Stimulated activated effector memory CD8-positive, alpha-beta T cell treated with anti-CD3 and anti-CD28 coated beads, Interleukin-12 subunit alpha, Interleukin-12 subunit beta, amount 100 ng/mL, for 72 hours (primary cell): ENCODE measurements around the gene FTCD.
A peak's percentile ranks its signal among the peaks of the same experiment; 100 is the strongest.
"Not testable (repeated sequence)": the region's sequence is repeated elsewhere in the genome, so short reads cannot be mapped to it uniquely, and the experiment has no call there.

Source experiments
- ATAC-seq: fragments of 150-1000 bp; cut with Tn5 transposase; 2 replicates; pipeline ENCODE4 v1.10.0; 2021
- DNase-seq, 2 donors: peaks; one replicate each; pipeline ENCODE4 v3.0.0; 2021 to 2022; ENCODE audit warnings: low spot score in 2 of 2
- H3K27ac Mint-ChIP-seq: one replicate; pipeline ENCODE4 v1.8.0; 2022; ENCODE audit warnings: mild to moderate bottlenecking, mixed read lengths
- H3K36me3 Mint-ChIP-seq: one replicate; pipeline ENCODE4 v1.8.0; 2022; ENCODE audit warnings: mild to moderate bottlenecking, mixed read lengths
- H3K4me1 Mint-ChIP-seq: one replicate; pipeline ENCODE4 v1.8.0; 2022; ENCODE audit warnings: mixed read lengths
- H3K4me3 Mint-ChIP-seq: one replicate; pipeline ENCODE4 v1.8.0; 2022; ENCODE audit warnings: mild to moderate bottlenecking, mixed read lengths
- H3K9me3 Mint-ChIP-seq: one replicate; pipeline ENCODE4 v1.8.0; 2022; ENCODE audit warnings: mixed read lengths

FTCD gene

DNA sequence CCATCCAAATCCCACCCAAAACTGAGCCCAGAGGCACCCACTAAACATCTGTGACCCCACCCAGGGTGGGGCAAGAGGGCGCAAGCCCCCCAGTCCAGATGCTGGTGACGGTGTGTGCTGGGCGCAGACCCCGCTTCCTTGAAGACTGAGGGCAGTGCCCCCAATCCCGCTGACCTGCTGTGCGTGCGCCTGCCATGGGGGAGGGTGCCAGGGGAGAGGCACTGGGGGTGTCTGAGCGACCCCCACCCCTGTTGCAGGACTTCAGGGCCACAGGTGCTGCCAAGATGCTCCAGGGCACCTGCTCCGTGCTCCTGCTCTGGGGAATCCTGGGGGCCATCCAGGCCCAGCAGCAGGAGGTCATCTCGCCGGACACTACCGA, 44.2 kb downstream of the FTCD start:
- DNase-seq = no peak
- Mint-ChIP-seq H3K27ac (no peak overlapping the region), H3K9me3 (peaks cover 9% of the 10 kb centered on the region), H3K36me3 (no peaks in the 10 kb centered on the region), H3K4me1 (no peaks in the 10 kb centered on the region), H3K4me3 (no peak overlapping the region)
- no peak for ATAC-seq

DNA sequence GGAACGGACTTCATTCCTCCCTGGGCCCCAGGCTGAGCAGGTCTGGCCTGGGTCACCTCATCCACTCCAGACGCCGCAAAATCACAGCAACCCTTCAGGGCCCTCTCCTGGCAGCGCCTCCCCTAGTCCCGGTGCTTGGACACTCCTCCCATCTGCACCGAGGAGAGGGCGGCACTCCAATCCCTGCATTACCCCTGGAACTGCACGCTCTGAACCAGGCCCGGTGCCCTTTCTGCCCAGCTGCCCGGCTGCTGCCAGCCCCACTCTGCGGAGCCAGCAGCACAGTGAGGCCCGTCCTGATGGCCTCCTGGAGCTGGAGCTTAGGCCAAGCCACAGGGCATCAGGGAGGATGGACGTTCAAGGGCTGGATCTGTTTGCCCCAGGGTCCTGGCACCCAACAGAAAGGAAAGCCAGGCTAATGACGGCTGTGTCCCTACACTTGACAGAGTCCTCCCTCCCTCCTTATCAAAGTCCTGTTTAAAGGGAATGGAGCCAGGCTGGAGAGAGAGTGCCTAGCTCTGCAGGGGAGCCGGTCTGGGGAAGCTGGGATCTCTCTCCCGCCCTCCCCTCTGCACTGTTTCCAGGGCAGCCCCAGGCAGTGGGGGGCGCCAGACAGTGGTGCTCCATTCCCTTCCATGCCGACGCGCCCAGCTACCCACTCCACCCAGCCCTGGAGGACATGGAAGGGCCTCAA, 44.7 kb downstream of the FTCD start:
- no peaks in the 10 kb centered on the region for H3K36me3 Mint-ChIP-seq
- H3K4me3 Mint-ChIP-seq = no peak overlapping the region
- no peak for ATAC-seq
- peak in 1 of 2 donors; percentile 37 for DNase-seq
- peaks cover 9% of the 10 kb centered on the region for H3K9me3 Mint-ChIP-seq
- H3K27ac Mint-ChIP-seq = no peak overlapping the region
- no peaks in the 10 kb centered on the region for H3K4me1 Mint-ChIP-seq

DNA sequence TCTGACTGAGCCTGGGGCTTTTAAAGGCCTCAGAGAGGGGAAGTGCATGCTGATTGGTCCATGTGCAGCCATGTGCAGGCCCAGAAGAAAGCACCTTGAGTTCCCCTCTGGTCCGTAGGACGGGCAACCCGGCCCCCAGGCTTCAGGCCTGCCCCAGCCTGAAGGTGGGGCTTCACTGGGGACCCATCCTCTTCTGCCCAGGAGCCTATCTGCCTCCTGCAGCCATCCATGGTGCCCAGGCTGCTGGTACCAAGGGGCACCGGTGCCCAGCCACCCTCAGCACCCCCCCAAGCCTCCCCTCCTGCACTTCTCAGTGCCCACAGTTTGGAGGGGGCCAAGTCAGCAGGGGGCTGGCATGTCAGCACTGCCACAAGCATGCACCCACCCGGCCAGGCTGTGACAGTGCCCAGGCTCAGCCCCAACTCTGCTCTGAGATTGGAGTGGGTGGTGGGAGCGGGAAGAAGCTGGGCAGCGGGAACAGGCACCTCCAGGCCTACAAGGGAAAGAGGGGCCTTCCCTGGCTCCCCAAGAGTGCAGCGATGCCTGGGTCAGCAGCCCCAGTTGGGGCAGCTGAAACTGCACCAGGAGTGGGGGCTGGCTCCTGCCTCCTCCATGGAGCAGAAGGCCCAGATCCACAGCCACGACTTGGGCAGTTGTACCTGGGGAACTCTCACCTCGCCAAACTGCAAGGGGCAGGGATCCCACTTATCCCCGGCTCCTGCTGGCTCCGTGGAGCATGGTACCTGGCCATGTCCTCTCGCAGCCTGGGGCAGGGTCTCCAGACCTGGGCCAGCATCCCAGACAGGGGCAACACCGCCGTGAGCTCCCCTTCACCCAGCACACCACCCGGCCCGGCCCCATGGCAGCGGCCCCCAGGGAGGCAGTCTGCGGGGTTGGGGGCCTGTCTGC, 45.8 kb downstream of the FTCD start:
- H3K36me3 Mint-ChIP-seq = no peaks in the 10 kb centered on the region
- ATAC-seq = no peak
- no peak overlapping the region for H3K27ac Mint-ChIP-seq
- no peaks in the 10 kb centered on the region for H3K4me1 Mint-ChIP-seq
- DNase-seq = no peak
- peaks cover 6% of the 10 kb centered on the region for H3K9me3 Mint-ChIP-seq
- H3K4me3 Mint-ChIP-seq = no peak overlapping the region

DNA sequence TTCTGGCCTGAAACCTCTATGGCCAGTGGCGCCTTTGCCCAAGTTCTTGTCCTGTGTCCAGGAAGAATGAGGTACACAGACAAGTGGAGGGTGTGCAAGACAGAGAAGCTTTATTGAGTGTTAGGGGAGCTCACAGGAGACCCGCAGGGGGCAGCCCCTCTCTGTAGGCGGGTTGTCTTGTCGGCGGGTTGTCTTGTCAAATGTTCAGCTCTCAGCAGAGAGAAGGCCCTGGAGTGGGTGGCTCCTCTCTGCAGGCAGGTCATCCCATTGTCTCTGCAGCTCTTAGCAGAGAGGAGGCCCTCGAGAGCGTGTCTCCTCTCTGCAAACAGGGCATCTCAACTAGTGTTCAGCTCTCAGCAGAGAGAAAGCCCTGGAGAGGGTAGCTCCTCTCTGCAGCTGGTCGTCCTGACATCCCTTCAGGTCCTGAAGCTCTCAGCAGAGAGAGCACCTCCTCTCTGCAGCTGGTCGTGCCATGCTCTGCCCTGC, 46.5 kb downstream of the FTCD start:
- no peaks in the 10 kb centered on the region for H3K4me1 Mint-ChIP-seq
- H3K9me3 Mint-ChIP-seq = peaks cover 12% of the 10 kb centered on the region
- no peak overlapping the region for H3K27ac Mint-ChIP-seq
- H3K4me3 Mint-ChIP-seq = no peak overlapping the region
- DNase-seq = no peak
- no peak for ATAC-seq
- H3K36me3 Mint-ChIP-seq = no peaks in the 10 kb centered on the region

DNA sequence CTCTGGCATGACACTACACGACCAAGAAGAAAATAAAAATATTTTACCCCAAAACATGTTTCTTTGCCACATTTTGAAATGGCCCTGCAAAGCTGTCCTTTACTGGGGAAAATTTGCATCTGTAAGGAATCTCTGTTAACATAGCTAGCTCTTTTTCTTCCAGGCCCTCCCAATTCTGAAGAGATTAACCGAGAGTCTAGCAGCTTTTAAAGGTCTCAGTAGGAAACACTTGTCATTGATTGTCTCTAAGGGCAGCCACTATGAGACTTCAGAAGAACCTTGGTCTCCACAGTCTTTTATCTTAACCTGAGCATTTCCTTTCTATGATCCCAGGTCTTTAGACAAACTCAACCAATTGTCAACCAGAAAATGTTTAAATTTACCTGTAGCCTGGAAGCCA, 48.0 kb downstream of the FTCD start:
- not testable (repeated sequence) for H3K4me1 Mint-ChIP-seq, DNase-seq, ATAC-seq, H3K4me3 Mint-ChIP-seq, H3K36me3 Mint-ChIP-seq, H3K27ac Mint-ChIP-seq
- peaks cover 18% of the 10 kb centered on the region for H3K9me3 Mint-ChIP-seq

DNA sequence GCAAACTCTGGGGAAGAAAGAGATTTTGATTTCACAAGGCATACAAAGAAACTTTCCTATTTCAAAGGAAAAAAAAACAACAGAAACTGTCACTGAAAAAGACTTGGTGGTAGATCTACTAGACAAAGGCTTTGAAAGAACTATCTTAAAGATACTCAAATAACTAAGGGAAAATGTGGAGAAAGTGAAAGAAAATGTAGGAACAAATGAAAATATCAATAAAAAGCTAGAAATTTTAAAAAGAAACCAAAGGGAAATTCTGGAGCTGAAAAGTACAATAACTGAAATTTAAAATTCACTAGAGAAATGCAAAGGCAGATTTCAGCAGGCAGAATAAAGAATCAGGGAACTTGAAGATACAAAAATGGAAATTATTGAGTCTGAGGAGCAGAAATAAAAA, 51.3 kb downstream of the FTCD start:
- no peak overlapping the region for H3K4me3 Mint-ChIP-seq
- DNase-seq = no peak
- H3K9me3 Mint-ChIP-seq = peaks cover 23% of the 10 kb centered on the region
- no peak for ATAC-seq
- H3K27ac Mint-ChIP-seq = no peak overlapping the region
- peaks cover 6% of the 10 kb centered on the region for H3K4me1 Mint-ChIP-seq
- no peaks in the 10 kb centered on the region for H3K36me3 Mint-ChIP-seq

DNA sequence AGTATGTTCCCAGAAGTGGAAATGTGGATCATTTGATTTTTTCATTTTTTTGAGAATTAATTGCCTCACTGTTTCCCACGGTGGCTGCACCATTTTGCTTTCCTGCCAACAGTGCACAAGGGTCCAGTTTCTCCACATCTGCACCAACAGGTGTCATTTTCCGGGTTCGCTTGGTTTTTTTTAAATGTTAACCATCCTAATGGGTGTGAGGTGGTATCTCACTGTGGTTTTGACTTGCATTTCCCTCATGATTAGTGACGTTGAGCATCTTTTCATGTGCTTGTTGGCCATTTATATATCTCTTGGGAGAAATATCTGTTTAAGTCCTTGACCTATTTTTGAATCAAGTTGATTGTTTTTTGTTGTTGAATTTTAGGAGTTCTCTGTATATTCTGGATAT, 54.5 kb downstream of the FTCD start:
- Mint-ChIP-seq H3K4me3 (no peak overlapping the region), H3K9me3 (peaks cover 17% of the 10 kb centered on the region), H3K36me3 (no peaks in the 10 kb centered on the region), H3K4me1 (peaks cover 18% of the 10 kb centered on the region), H3K27ac (no peak overlapping the region)
- no peak for DNase-seq
- no peak for ATAC-seq

DNA sequence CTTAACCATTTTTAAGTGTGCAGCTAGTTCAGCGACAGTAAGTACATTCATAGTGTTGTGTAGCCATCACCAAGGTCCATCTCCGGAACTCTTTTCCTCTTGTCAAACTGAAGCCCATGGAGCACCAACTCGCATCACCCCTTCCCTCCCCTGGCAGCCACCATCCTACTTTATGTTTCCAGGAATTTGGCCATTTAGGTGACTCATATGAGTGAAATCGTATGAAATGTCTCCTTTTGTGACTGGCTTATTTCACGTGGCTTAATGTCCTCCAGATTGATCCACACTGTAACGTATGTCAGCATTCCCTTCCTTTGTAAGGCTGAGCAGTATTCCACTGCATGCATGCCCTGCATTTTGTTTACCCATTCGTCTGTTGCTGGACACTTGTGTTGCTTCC, 55.0 kb downstream of the FTCD start:
- Mint-ChIP-seq H3K4me3 (no peak overlapping the region), H3K36me3 (no peaks in the 10 kb centered on the region), H3K4me1 (peaks cover 21% of the 10 kb centered on the region), H3K9me3 (peaks cover 17% of the 10 kb centered on the region), H3K27ac (no peak overlapping the region)
- DNase-seq (peak in 1 of 2 donors; percentile 37), ATAC-seq (no peak)

DNA sequence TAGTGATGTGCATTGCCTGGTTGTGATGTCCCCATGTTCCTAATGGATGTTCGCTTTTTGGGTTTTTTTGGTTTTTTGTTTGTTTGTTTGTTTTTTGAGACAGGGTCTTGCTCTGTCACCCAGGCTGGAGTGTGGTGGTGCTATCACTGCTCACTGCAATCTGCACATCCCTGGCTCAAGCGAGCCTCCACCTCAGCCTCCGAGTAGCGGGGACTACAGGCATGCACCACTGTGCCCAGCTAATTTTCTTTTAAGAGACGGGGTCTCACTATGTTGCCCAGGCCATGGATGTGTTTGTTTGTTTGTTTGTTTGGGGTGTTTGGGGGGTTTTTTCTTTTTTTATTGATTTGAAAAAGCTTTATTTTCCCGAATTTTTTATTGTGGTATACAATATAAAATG, 55.4 kb downstream of the FTCD start:
- Mint-ChIP-seq H3K9me3 (peaks cover 17% of the 10 kb centered on the region), H3K4me1 (peaks cover 23% of the 10 kb centered on the region), H3K27ac (no peak overlapping the region), H3K36me3 (no peaks in the 10 kb centered on the region), H3K4me3 (no peak overlapping the region)
- ATAC-seq (no peak), DNase-seq (peak in 1 of 2 donors; percentile 30)

DNA sequence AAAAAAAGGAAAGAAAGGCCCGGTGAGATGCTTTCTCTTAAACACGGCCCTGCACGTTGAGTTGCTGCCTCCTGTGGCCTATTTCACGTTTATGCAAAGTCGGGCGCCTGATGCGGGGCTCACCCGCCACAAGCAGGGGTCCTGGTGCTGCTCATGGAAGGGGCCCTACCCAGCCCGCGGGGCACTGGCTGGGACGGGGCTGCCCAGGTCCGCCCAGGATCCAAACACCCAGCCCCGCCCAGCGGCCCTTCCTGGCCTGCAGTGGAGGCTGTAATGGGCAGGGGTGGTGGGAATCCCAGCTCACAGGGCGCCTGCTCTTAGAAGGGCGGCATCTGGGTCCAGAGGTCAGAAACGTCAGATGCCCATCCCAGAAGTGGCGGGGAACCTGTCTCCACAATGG, 55.9 kb downstream of the FTCD start:
- no peak overlapping the region for H3K27ac Mint-ChIP-seq
- ATAC-seq = no peak
- H3K36me3 Mint-ChIP-seq = no peaks in the 10 kb centered on the region
- H3K9me3 Mint-ChIP-seq = peaks cover 17% of the 10 kb centered on the region
- DNase-seq = peak in 1 of 2 donors; percentile 45
- H3K4me3 Mint-ChIP-seq = peak overlapping the region; percentile 42
- H3K4me1 Mint-ChIP-seq = peaks cover 23% of the 10 kb centered on the region

DNA sequence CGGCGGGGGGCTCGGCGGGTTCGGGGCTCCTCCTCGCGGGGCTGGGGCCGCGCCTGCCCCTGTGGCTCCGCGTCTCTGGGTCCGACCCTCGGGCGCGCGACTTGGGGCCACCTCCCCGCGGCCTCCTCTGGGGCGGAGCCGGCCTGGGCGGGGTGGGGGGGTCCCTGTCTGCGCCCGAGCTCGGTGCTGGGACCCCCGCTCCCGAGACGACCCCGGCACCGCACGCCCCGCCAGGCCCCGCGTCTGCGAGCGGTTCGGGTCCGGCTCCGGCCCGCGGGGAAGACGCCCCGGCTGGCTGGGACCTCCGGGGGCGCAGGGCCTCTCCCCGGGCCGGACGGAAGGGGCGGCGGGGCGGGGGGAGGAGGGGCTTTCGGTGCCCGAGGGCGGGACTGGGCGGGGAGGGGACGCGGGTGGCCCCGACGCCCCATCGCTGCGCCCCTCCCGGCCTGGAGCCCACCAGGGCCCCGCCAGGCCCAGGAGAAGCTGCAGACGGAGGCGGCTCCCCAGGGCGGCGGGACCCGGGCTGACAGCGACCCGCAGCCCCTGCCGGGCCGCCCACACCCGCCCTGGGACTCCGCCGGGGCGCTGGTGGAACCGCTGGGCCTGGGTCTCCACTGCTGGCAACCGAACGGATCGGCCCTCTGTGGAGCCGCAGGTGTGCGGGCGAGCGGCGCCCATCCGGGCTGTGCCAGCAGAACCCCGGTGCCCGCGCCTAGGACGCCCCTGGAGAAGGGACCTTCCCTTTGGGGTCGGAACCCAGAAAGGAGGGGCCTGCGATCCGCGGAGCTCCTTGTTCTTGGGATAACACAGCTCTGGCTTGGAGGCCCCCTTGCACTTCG, 56.9 kb downstream of the FTCD start:
- Mint-ChIP-seq H3K4me1 (peaks cover 23% of the 10 kb centered on the region), H3K27ac (no peak overlapping the region), H3K36me3 (no peaks in the 10 kb centered on the region), H3K4me3 (peak overlapping the region; percentile 42), H3K9me3 (peaks cover 11% of the 10 kb centered on the region)
- ATAC-seq = peak; percentile 31
- DNase-seq = peak in 1 of 2 donors; percentile 49

DNA sequence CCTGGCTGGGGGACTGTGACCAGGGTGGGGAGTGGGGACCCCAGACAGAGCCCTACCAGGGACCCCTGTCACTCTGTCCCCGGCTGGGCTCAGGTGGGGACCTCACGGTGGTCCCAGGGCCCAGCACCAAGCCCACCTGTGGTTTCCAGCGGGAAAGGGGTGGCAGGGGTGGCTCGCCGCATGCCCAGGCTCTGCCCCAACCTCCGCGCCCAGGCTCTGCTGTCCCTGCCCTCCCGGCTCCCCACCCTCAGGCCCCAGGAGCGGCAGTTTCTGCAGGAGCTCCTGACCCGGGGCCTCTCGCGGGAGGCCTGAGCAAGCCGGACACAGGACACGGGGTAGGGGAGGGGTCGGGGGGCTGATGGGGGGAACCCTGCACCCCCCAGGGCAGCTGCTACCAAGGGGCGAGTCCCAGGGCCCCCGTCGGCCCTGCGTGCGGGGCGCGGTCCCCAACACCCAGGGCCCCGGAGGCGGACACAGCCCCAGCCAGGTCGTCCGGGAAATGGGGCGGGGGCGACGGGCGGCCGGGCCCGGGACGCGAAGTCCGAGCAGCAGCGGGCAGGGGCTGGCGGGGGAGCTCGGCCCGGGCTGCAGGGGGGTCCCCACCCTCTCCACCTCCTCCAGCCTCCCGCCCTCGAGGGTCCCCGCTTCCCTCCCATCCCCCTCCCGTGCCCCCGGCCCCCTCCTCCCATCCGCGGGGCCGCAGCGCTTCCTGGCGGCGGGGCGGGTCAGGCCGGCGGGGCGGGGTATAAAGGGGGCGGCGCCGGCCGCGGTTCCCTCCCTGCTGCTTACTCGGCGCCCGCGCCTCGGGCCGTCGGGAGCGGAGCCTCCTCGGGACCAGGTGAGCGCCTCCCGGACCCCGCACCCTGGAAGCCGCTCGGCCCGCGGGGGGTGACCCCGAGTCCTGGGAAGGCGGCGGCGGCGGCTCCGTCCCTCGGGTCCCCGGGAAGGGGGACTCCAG, 57.8 kb downstream of the FTCD start, which contains the start of gene COL6A2:
COL6A2 (plus strand) TSS at position 777 of the 958 bp plus-strand sequence.
- DNase-seq = peak; percentile 30 to 62
- H3K27ac Mint-ChIP-seq = no peak within 1 kb of the TSS
- no peaks in the 10 kb centered on the region for H3K36me3 Mint-ChIP-seq
- peak within 1 kb of the TSS; percentile 42 for H3K4me3 Mint-ChIP-seq
- H3K9me3 Mint-ChIP-seq = peaks cover 7% of the 10 kb centered on the region
- peak; percentile 83 for ATAC-seq
- H3K4me1 Mint-ChIP-seq = peaks cover 23% of the 10 kb centered on the region

DNA sequence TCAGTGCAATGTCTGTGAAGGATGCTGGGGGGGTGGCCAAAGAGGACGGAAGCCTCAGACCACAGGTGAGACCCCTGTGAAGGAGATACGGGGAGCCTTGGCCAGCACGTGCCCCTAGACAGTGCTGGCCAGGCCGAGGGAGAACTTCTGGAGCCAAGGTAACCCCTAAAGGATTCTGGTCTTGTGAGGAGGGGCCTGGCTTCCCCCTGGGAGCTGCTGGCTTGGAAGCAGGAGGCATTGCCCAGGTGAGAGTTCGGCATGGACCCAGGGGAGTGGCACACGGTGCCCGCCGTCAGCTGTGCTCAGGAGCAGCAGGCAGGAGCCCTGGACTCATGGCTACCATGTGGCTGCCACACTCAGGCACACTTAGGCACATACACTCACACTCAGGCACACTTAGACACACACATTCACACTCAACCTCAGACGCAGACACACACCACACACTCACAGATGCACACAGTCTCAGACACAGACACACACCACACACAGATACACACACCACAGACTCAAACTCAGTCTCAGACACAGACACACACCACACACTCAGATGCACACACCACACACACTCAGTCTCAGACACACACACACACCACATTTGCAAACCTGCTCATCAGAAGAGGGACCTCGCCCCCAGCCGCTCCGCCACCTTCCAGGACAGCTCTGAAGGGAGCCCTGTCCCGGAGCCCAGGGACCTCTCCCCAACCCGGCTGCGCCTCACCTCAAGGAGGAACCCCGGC, 58.6 kb downstream of the FTCD start:
- Mint-ChIP-seq H3K27ac (no peak overlapping the region), H3K4me3 (peak overlapping the region; percentile 41), H3K9me3 (peaks cover under 1% of the 10 kb centered on the region), H3K4me1 (peaks cover 23% of the 10 kb centered on the region), H3K36me3 (no peaks in the 10 kb centered on the region)
- no peak for ATAC-seq
- DNase-seq = peak in 1 of 2 donors; percentile 42
